GM20431 (cell line): ENCODE data around the gene SOX10.

Experiments used
- in situ Hi-C: fragments of 300-500 bp; cut with MseI, MboI; formaldehyde crosslinking; loops from one replicate; pipeline ENCODE4 v1.15.0; 2020; ENCODE audit warnings: low sequenced_read_pairs; ENCODE audit not compliant: unreplicated experiment

Gene SOX10

GRCh38 chr22:38017272-38017920 lies 33.0 kb upstream of the SOX10 start:
- in situ Hi-C loops: no loop called here

GRCh38 chr22:38016182-38017151 lies 32.1 kb upstream of the SOX10 start:
- in situ Hi-C loops: no loop called here

DNA sequence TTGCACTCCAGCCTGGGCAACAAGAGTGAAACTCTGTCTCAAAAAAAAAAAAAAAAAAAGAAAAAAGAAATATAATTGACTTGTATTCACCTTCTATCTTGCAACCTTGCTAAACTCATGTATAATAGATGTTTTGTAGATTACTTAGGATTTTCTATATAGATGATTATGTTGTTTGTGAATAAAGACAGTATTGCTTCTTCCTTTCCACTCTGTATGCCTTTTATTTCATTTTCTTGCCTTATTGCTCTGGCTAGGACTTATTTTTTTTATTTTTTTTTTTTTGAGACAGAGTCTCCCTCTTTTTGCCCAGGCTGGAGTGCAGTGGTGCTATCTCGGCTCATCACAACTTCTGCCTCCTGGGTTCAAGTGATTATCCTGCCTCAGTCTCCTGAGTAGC lies 29.7 kb upstream of the SOX10 start:
- in situ Hi-C loops: no loop called here

DNA sequence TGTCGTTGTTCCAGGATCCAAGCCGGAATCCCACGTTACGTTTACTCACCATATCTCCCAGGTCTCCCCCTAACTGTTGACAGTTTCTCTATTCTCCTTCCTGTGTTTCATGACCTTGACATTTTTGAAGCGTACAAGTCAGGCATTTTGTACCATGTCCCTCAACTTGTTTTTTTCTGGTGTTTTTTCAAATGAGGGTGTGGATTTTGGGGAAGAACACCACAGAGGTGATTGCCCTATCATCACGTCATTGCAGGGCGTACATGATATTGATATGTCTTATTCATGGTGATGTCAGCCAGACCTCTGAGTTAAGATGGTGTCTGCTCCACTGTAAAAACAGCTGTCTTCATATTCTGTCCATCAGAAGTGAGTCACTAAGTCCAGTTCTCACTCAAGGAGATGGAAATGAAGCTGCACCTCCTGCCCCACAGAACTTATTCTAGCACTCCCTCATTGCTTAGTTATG lies 28.3 kb upstream of the SOX10 start:
- in situ Hi-C loops: no loop called here

- in situ Hi-C loops: no loop called here
These were observed 24.8 kb upstream of the SOX10 start for GRCh38 chr22:38009000-38009806.

DNA sequence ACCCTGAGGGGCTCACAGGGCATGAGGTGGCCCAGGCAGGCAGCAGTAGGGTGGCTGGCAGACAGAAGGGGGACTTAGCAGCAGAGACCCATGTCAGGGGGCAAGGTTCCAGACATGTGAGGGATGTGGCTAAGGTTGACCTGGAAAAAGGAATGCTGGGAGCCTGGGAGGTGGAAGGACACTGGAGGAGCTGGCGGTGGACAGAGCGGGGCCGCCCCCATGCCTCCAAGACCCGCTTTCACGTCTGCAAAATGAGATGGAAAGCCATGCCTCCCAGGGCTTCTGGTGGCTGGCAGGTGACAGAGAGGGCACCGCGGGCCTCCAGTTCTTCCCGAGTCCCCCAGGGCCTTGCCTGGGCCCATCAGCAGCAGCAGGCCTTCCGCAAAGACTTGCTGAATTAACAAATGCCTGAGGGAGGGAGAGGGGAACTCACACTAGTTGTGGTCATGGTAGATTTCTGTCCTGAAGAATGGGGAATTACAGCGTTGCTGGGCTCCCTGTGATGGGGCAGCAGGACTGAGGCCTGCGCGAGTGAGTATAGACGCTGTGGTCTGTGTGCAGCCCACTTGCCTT lies 23.1 kb upstream of the SOX10 start:
- in situ Hi-C loops: no loop called here

DNA sequence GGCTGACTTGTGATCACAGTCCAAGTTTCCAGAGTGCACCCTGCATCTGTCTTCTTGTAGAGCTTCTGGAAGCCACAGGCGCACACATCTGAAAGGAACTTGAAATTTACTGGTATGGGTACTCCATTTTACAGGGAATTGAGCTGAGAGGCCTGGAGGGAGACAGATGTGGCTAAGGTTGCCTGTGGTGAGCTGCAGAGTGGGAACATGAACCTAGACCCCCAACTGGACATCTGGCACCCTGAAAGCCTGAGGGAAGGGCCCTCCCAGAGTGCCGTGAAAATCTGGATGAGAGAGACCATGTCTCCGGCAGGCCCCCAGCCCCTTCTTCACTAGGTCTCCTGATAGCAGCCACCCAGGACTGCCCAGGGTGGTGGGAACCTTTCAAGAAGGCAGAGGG lies 22.6 kb upstream of the SOX10 start:
- in situ Hi-C loops: no loop called here

- in situ Hi-C loops: no loop called here
These were observed 21.6 kb upstream of the SOX10 start for GRCh38 chr22:38005943-38006342.

DNA sequence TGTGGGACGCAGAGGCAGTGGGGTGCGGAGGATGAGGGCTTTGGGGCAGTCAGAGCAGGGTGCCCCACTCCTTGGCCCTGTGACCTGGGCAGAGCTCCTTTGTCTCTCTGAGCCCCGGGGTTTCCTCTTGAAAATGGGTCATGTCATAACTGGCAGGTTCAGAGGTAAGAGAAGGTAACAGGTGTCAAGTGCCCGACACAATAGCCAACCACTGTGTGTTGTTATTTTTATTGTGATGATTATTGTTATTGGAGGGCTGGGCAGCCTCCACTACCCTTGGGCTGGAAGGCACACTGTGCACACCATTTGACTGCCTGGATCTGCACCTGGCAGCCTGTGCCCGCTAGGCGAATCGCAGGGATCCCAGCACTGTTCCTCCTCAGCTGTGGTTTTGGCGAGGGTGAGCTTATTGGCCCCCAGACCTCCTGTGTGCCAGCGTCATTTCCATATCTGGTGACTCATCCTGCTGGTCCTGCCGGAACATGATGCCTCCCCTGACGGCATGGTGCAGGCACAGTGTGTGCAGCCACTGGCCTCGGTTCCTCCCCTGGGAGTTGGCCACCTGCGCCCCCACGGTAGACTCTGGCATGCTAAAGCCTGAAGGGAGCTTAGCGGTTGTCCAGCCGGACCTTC lies 15.4 kb upstream of the SOX10 start:
- in situ Hi-C loops: no loop called here

DNA sequence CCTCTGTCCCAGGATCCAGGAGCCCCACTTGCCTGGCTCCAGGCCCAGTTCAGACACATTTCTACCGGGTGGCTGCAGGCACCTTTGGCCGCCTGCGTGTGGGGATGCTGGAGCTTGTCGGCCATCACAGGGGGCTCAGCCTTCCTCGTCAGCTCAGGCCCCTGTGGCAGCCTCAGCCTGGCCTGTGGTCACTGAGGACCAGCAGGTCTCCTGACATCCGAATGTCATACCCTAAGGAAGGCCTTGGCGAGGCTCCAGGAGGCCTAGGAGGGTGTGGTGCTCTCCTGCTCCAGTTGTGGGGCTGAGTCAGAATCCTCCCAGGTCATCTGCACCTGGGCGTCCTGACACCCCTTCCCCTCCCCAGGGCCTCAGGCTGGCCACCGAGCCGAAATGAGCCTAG lies 14.9 kb upstream of the SOX10 start:
- in situ Hi-C loops: no loop called here

- in situ Hi-C loops: no loop called here
These were observed 14.2 kb upstream of the SOX10 start for GRCh38 chr22:37998543-37998942.

DNA sequence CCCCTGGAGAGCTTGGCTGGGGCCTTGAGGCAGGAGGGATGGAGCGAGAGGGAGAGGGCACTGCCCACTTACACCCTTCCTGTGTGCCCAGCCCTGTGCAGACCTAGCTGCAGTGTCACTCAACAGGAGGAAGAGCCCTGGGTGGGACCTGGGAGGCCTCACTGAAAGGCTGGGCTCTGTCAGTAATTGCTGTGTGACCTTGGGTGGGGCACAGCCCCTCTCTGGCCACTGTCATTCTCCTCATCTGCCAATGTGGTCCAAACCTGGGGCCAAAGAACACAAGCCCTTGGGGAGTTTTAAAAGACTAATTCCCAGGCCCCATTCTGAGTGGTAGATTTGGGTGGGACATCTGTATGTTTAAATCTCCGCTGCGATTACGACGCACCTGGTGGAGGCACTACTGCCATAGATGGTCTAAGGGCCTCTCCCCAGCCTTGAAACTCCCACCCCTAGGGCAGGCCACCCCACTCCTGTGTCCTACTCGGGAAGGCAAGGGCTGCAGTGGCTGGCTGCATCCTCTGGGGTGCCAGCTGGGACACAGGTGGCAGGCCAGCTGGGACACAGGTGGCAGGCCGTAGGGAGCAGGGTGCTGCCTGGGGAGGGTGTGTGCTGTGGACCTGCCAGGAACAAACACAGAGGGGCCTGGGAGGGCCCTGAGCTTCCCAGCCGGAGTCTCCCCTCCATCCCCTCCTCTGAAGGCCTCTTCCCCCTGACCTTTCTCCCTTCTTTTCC lies 12.3 kb upstream of the SOX10 start:
- in situ Hi-C loops: no loop called here

DNA sequence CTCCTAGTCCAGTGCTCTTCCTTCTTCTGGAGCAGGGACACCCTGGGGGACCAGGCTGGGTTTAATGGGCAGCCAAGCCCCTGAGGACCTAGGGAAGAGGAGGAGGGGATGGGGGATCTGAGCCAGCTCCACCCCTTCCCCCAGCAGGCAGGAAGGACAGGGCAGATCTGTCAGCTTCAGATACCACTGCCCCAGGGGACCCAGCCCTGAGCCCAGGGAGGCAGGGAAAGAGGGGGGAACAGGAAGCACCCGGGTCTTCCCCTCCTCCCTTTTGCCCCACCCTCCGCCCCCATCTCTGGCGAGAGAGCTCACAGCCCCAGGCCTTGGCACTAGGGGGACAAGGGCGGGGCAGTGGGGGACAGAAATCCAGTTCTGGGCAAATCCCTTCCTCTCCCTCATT lies 11.7 kb upstream of the SOX10 start:
- in situ Hi-C loops: no loop called here

DNA sequence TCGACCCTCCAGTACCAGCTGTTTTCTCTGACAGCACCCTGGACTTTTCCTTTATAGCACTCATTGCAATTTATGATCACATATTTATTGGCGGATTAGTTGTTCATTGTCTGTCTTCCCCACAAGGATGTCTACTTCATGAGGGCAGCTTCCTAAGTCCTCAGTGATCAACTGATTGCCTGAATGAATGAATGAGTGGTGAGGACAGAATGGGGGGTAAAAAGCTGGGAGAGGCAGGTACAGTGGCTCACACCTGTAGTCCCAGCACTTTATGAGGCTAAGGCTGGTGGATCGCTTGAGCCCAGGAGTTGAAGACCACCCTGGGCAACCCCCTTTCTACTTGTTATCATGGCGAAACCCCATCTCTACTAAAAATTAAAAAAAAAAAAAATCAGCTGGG lies 11.1 kb upstream of the SOX10 start:
- in situ Hi-C loops: no loop called here

DNA sequence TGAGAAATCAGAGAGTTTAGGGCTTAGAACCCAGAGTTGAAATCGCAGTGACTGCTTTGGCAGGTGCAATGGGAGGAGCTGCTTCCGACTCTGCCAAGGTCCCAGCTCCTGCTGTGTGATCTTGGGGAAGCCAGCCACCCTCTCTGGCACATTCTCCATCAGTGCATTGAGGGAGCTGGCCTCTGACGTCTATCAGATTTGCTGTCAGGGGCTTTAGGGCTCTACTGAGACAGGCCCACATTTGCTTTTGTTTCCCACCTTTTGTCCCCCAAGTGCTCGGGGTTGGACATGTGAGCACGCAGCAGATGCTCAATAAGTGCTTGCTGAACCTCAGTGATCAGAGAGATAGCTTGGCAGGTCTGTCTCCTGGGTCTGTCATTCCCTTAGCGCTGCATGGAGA lies 10.6 kb upstream of the SOX10 start:
- in situ Hi-C loops: no loop called here

- in situ Hi-C loops: no loop called here
These were observed 9.7 kb upstream of the SOX10 start for GRCh38 chr22:37994049-37994448.

- in situ Hi-C loops: no loop called here
These were observed 7.5 kb upstream of the SOX10 start for GRCh38 chr22:37991731-37992442.

GRCh38 chr22:37990862-37991261 lies 6.5 kb upstream of the SOX10 start:
- in situ Hi-C loops: no loop called here

GRCh38 chr22:37990301-37990700 lies 5.9 kb upstream of the SOX10 start:
- in situ Hi-C loops: no loop called here
